Gastroesophageal sphincter (tissue), 4 donors: ENCODE measurements around the gene CFAP74. TPM values are rescaled to one million over a fixed set of nuclear protein-coding genes. Genes with fewer than 3 reads are reported as not detected.

ENCODE experiments used
- ATAC-seq: fragments of 150-250 bp; one replicate; pipeline ENCODE4 v1.9.1; 2016; ENCODE audit warnings: mild to moderate bottlenecking, moderate library complexity
- H3K27ac ChIP-seq, 4 donors: fragments of 200-600 bp; sonication (generic) in 3 of 4; 1 replicate in 3 of 4; 2 replicates in 1 of 4; pipeline ENCODE4 v1.5.1; 2016 to 2019
- H3K27me3 ChIP-seq: fragments of 200-600 bp; sonication (generic); one replicate; pipeline ENCODE4 v1.5.1; 2019
- H3K36me3 ChIP-seq, 2 donors: fragments of 200-600 bp; sonication (generic); one replicate each; pipeline ENCODE4 v1.5.1; 2019; ENCODE audit warnings: control low read depth in 1 of 2
- H3K4me1 ChIP-seq, 3 donors: fragments of 200-600 bp; sonication (generic); 1 replicate in 2 of 3; 2 replicates in 1 of 3; pipeline ENCODE4 v1.5.1; 2016 to 2019; ENCODE audit warnings: control low read depth in 2 of 3
- H3K4me3 ChIP-seq, 2 donors: fragments of 200-600 bp; sonication (generic); one replicate each; pipeline ENCODE4 v1.5.1; 2019; ENCODE audit warnings: mild to moderate bottlenecking in 1 of 2, moderate library complexity in 1 of 2
- H3K9me3 ChIP-seq, 3 donors: fragments of 200-600 bp; sonication (generic); one replicate each; pipeline ENCODE4 v1.5.1; 2017 to 2019; ENCODE audit warnings: control low read depth in 2 of 3
- EP300 ChIP-seq: sonication (generic); formaldehyde crosslinking; IDR thresholded peaks from one replicate; pipeline ENCODE4 v1.6.1; 2017; ENCODE audit warnings: antibody characterized with exemption, mild to moderate bottlenecking
- POLR2A ChIP-seq, 2 donors: fragments of 450-650 bp; IDR thresholded peaks; one replicate each; pipeline ENCODE4 v1.6.1; 2017; ENCODE audit warnings: antibody characterized with exemption in 2 of 2, mild to moderate bottlenecking in 2 of 2, moderate library complexity in 1 of 2
- POLR2AphosphoS5 ChIP-seq: sonication (generic); formaldehyde crosslinking; IDR thresholded peaks from one replicate; pipeline ENCODE4 v1.6.1; 2017; ENCODE audit warnings: antibody characterized with exemption
- WGBS, 2 donors: methylation state at CpG; one replicate each; pipeline ENCODE4 v1.1.5; 2018; ENCODE audit warnings: low coverage in 1 of 2; 5-methylcytosine and 5-hydroxymethylcytosine counted together
- total RNA-seq, 4 donors: library from RNA; depleted of rRNA; stranded (reverse); fragments of >200 nt; gene quantifications; one replicate each; pipeline ENCODE4 v1.1.0, GENCODE V29; 2016
- TF ChIP-seq, protein P1 (sequence below), 4 experiments: fragments of 200-600 bp in 2 of 4; fragments of 450-650 bp in 2 of 4; sonication (generic) in 1 of 4; IDR thresholded peaks; one replicate each; pipeline ENCODE4 v1.5.1; 2017 to 2019; ENCODE audit warnings: antibody characterized with exemption in 4 of 4, mild to moderate bottlenecking in 2 of 4, moderate library complexity in 2 of 4

Gene CFAP74
- total RNA-seq, 4 donors from 2014 or later: 0.12 TPM; not detected in 3

DNA sequence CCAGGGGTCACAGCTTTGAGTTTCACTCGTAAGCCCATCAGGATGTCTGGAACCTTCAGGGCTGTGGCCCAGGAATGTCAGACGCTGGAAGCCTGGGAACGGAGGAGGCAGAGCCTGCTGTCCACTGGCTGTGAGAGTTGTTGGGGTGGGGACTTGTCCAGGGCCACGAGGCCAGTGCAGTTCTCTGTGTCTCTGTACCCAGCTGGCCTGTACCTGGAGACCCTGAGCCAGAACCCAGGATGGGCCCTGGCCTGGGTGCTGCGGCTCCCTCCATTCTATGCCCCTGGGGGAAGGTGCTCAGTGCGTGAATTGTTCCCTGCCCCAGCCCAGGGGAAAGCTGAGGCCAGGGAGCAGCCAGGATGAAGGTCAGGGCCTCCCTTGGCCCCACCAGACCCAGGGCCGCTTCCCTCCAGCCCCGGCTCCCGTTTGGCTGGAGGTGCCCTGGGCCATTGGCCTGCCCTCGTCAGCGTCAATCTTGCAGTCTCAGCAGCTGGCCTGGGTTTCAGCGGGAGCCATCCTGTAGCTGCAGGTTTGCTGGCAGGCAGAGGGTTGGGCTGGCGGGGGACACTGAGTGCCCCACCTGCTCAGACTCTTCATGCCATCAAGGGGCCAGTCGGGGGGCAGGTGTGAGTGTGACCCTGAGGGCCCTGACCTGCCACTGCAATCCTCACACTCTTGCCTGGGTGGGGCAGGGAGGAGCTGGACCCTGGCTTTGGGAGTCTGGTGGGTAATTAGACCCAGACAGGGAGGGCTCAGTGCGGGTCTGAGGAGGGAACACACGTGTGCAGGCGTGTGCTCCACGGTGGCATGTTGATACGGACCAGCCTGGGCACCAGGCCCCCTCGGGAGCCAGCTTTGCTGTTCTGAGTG lies 89.2 kb downstream of the CFAP74 start:
- no peak overlapping the region for H3K27ac ChIP-seq
- no CpG with 5 or more reads among the region's 20 CpGs for WGBS, 2 donors
- no peak for TF ChIP-seq EP300
- no peak for TF ChIP-seq POLR2A (IDR thresholded peaks at IDR 0.05)
- TF ChIP-seq, protein P1, sequence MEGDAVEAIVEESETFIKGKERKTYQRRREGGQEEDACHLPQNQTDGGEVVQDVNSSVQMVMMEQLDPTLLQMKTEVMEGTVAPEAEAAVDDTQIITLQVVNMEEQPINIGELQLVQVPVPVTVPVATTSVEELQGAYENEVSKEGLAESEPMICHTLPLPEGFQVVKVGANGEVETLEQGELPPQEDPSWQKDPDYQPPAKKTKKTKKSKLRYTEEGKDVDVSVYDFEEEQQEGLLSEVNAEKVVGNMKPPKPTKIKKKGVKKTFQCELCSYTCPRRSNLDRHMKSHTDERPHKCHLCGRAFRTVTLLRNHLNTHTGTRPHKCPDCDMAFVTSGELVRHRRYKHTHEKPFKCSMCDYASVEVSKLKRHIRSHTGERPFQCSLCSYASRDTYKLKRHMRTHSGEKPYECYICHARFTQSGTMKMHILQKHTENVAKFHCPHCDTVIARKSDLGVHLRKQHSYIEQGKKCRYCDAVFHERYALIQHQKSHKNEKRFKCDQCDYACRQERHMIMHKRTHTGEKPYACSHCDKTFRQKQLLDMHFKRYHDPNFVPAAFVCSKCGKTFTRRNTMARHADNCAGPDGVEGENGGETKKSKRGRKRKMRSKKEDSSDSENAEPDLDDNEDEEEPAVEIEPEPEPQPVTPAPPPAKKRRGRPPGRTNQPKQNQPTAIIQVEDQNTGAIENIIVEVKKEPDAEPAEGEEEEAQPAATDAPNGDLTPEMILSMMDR (IDR thresholded peaks at IDR 0.05): no peak
- no peak for TF ChIP-seq POLR2AphosphoS5
- H3K4me3 ChIP-seq: no peak overlapping the region
- peaks cover 3 to 22% (median 11%) of the 10 kb centered on the region in 3 donors for H3K4me1 ChIP-seq
- ATAC-seq: no peak
- H3K36me3 ChIP-seq: no peaks in the 10 kb centered on the region
- H3K9me3 ChIP-seq: no peaks in the 10 kb centered on the region
- H3K27me3 ChIP-seq: no peaks in the 10 kb centered on the region

DNA sequence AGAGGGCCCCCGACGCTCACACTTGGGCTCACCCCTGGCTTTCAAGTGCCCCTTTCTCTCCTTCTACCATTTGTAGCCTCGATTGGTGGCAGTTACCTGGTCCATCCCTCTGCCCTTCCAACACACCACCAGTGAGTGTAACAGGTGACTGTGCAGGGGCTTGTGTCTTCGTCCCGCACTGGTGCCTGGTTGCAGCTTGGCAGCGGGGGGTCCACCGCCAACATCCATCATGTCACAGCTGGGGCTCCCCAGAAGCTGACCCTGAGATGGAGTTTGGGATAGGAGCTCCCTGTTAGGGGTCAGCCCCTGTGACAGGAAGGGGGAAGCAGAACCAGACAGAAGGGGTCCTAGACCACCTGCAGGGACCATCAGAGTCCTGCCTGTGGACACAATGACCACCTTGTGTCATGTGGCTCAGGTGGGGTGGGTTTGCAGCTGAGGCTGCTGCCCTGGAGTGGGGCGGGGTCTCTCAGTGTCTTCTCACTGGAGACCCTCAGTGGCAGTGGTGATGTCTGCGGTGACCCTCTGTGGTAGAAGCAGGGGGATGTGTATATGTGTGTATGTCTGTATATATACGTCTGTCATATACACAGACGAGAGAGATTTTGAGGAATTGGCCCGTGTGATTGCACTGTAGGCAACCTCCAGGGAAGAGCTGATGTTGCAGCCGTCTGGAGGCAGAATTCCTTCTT lies 92.1 kb downstream of the CFAP74 start:
- peaks cover 0 to 28% (median 9%) of the 10 kb centered on the region in 3 donors for H3K4me1 ChIP-seq
- H3K36me3 ChIP-seq: no peaks in the 10 kb centered on the region
- 51 to 79% methylated on average over 3 to 4 of the region's 13 CpGs for WGBS, 2 donors
- no peak for ATAC-seq
- H3K4me3 ChIP-seq: no peak overlapping the region
- H3K27me3 ChIP-seq: no peaks in the 10 kb centered on the region
- TF ChIP-seq POLR2AphosphoS5: no peak
- no peak for TF ChIP-seq EP300
- TF ChIP-seq, protein P1 (IDR thresholded peaks at IDR 0.05): no peak
- TF ChIP-seq POLR2A (IDR thresholded peaks at IDR 0.05): no peak
- H3K9me3 ChIP-seq: no peaks in the 10 kb centered on the region
- no peak overlapping the region for H3K27ac ChIP-seq

DNA sequence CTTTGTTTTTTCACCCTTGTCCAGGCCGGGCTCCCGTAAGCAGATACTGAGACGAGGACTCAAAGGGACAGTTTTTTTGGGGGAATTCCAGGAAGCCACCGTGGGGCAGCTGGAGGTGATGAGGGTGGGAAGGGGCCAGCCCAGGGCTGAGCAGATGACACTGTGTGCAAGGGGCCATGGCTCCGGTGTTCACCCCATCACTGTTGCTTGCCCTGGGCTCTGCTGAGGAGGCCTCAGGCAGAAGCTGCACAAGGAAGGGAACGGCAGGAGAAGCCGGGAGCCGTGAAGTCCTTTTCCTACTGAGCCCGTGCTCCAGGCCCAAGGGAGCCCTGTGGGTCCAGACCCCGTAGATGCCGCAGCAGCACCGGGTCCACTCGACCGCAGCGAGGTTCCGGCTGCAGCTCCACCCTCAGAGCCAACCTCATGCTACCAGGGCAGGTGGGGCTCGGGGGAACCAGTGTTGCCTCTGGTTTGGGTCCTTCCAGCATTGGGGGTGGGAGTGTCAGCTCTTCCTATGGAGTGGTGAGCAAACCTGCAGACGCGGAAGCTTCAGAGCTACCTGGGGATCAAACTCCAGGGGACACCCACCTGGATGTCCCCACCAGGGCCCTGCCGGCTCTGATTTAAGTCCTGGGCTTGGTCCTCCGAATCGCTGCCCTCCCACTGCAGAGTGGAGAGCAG lies 92.8 kb downstream of the CFAP74 start:
- ATAC-seq: no peak
- Histone ChIP-seq H3K4me1 (peaks cover 0 to 35% (median 9%) of the 10 kb centered on the region in 3 donors), H3K27ac (no peak overlapping the region), H3K27me3 (no peaks in the 10 kb centered on the region), H3K4me3 (no peak overlapping the region), H3K9me3 (no peaks in the 10 kb centered on the region), H3K36me3 (no peaks in the 10 kb centered on the region)
- WGBS, 2 donors: no CpG with 5 or more reads among the region's 22 CpGs
- TF ChIP-seq, protein P1 (IDR thresholded peaks at IDR 0.05): no peak
- TF ChIP-seq POLR2A (IDR thresholded peaks at IDR 0.05): no peak
- TF ChIP-seq POLR2AphosphoS5: no peak

DNA sequence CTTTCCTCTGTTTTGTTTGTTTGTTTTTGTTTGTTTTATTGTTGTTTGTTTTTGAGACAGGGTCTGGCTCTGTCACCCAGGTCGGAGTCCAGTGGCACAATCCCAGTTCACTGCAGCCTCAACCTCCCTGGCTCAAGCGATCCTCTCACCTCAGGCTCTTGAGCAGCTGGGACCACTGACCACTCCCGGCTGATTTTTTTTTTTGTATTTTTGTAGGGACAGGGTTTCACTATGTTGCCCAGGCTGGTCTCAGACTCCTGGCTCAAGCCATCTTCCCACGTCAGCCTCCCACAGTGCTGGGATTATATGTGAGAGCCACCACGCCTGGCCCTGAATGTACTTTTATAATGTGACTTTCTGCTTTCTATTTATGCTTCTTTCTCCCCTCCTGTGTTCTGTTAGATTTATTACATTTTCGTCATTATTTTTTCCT lies 93.5 kb downstream of the CFAP74 start:
- Histone ChIP-seq H3K27ac (peak overlapping the region in 3 of 4 donors; percentile 88 to 96 (median 93)), H3K4me1 (peaks cover 0 to 36% (median 9%) of the 10 kb centered on the region in 3 donors), H3K36me3 (no peaks in the 10 kb centered on the region), H3K27me3 (no peaks in the 10 kb centered on the region), H3K9me3 (no peaks in the 10 kb centered on the region), H3K4me3 (peak overlapping the region in 1 of 2 donors; percentile 83)
- ATAC-seq: no peak
- 60 to 91% methylated on average over 1 to 6 of the region's 6 CpGs for WGBS, 2 donors
- TF ChIP-seq POLR2A (IDR thresholded peaks at IDR 0.05) (no peak), POLR2AphosphoS5 (no peak), EP300 (no peak)
- TF ChIP-seq, protein P1 (IDR thresholded peaks at IDR 0.05): no peak
